Tibial nerve (tissue), 4 donors: ENCODE data around the gene WNT2B.

Source experiments
- CTCF ChIP-seq, 5 experiments: fragments of 200-600 bp in 3 of 5; fragments of 450-650 bp in 2 of 5; sonication (generic) in 3 of 5; IDR thresholded peaks; one replicate each; pipeline ENCODE4 v1.5.1; 2016 to 2019; ENCODE audit warnings: antibody characterized with exemption in 5 of 5, mild to moderate bottlenecking in 3 of 5, moderate library complexity in 2 of 5
- EP300 ChIP-seq, 2 donors: sonication (generic); formaldehyde crosslinking; IDR thresholded peaks; one replicate each; pipeline ENCODE4 v1.6.1; 2017; ENCODE audit warnings: antibody characterized with exemption in 2 of 2, mild to moderate bottlenecking in 1 of 2
- POLR2A ChIP-seq, 2 donors: fragments of 450-650 bp; IDR thresholded peaks; one replicate each; pipeline ENCODE4 v1.6.1; 2017; ENCODE audit warnings: antibody characterized with exemption in 2 of 2, mild to moderate bottlenecking in 2 of 2, moderate library complexity in 2 of 2

- TF ChIP-seq CTCF (IDR thresholded peaks at IDR 0.05) (no peak), POLR2A (IDR thresholded peaks at IDR 0.05) (no peak), EP300 (IDR thresholded peaks at IDR 0.05) (no peak)
Observed at GRCh38 chr1:112549590-112549989, 40.8 kb downstream of the WNT2B start.
